WTC11 (cell line): ENCODE measurements around the gene MYOM3. TPM values are rescaled to one million over a fixed set of nuclear protein-coding genes. Genes with fewer than 3 reads are reported as not detected.

Experiments used
- ATAC-seq: fragments of 200-7000 bp; cut with Tn5 transposase; 2 replicates; pipeline ENCODE4 v1.10.0; 2021; ENCODE audit warnings: mild to moderate bottlenecking, moderate library complexity
- CTCF ChIA-PET: fragments of 300-600 bp; sonication (Branson Sonifier 250); formaldehyde crosslinking; loops from one replicate; lab custom pipeline; 2021; ENCODE audit warnings: antibody characterized with exemption; lab: Charles Lee
- POLR2A ChIA-PET: fragments of 350-600 bp; sonication (Branson Sonifier 250); formaldehyde crosslinking; loops from one replicate; lab custom pipeline; 2021; ENCODE audit warnings: antibody characterized with exemption; lab: Charles Lee
- DNase-seq: peaks from one replicate; pipeline ENCODE4 v3.0.0; 2021; ENCODE audit warnings: low spot score
- H3K27ac Mint-ChIP-seq: 2 replicates; pipeline ENCODE4 v1.8.0; 2021; ENCODE audit warnings: mixed read lengths
- H3K27me3 Mint-ChIP-seq: 2 replicates; pipeline ENCODE4 v1.8.0; 2021; ENCODE audit warnings: low read depth, mild to moderate bottlenecking, moderate library complexity, mixed read lengths
- H3K36me3 Mint-ChIP-seq: 2 replicates; pipeline ENCODE4 v1.8.0; 2021; ENCODE audit warnings: mixed read lengths
- H3K4me1 Mint-ChIP-seq: 2 replicates; pipeline ENCODE4 v1.8.0; 2022; ENCODE audit warnings: mixed read lengths
- H3K4me3 Mint-ChIP-seq: 2 replicates; pipeline ENCODE4 v1.8.0; 2021; ENCODE audit warnings: mild to moderate bottlenecking, moderate library complexity, mixed read lengths
- H3K9me3 Mint-ChIP-seq: 2 replicates; pipeline ENCODE4 v1.8.0; 2021; ENCODE audit warnings: mixed read lengths
- ATF2 ChIP-seq: sonication (generic); formaldehyde crosslinking; IDR thresholded peaks from 2 replicates; pipeline ENCODE4 v1.8.1; 2022; ENCODE audit warnings: low read depth, missing genetic modification reagents, borderline replicate concordance
- CREB1 ChIP-seq: sonication (generic); formaldehyde crosslinking; IDR thresholded peaks from 2 replicates; pipeline ENCODE4 v1.8.0; 2023; ENCODE audit warnings: mild to moderate bottlenecking, missing genetic modification reagents
- ELF4 ChIP-seq: sonication (generic); formaldehyde crosslinking; IDR thresholded peaks from 2 replicates; pipeline ENCODE4 v1.8.1; 2022; ENCODE audit warnings: low read depth, mild to moderate bottlenecking, moderate library complexity, missing genetic modification reagents
- ETV6 ChIP-seq: sonication (generic); formaldehyde crosslinking; IDR thresholded peaks from 2 replicates; pipeline ENCODE4 v1.8.1; 2022; ENCODE audit warnings: mild to moderate bottlenecking, missing genetic modification reagents
- FOXJ3 ChIP-seq: sonication (generic); formaldehyde crosslinking; IDR thresholded peaks from 2 replicates; pipeline ENCODE4 v1.9.0; 2021; ENCODE audit warnings: missing genetic modification reagents, mild to moderate bottlenecking, borderline replicate concordance
- NFE2L1 ChIP-seq: sonication (generic); formaldehyde crosslinking; IDR thresholded peaks from 2 replicates; pipeline ENCODE4 v1.8.1; 2023; ENCODE audit warnings: missing genetic modification reagents
- SMAD3 ChIP-seq: sonication (generic); formaldehyde crosslinking; IDR thresholded peaks from 2 replicates; pipeline ENCODE4 v1.8.0; 2022; ENCODE audit warnings: missing genetic modification reagents, mild to moderate bottlenecking, borderline replicate concordance
- SMAD4 ChIP-seq: sonication (generic); formaldehyde crosslinking; IDR thresholded peaks from 2 replicates; pipeline ENCODE4 v1.8.0; 2022; ENCODE audit warnings: mild to moderate bottlenecking, missing genetic modification reagents
- TCF7 ChIP-seq: sonication (generic); formaldehyde crosslinking; IDR thresholded peaks from 2 replicates; pipeline ENCODE4 v1.8.0; 2022; ENCODE audit warnings: mild to moderate bottlenecking, low read depth, missing genetic modification reagents, moderate library complexity
- ZNF396 ChIP-seq: fragments of 250-450 bp; sonication (Bioruptor Pico); IDR thresholded peaks from 2 replicates; pipeline ENCODE4 v1.8.0; 2021; ENCODE audit warnings: mild to moderate bottlenecking, moderate library complexity, borderline replicate concordance
- ZNF512 ChIP-seq: sonication (generic); formaldehyde crosslinking; IDR thresholded peaks from 2 replicates; pipeline ENCODE4 v1.8.1; 2022; ENCODE audit warnings: missing genetic modification reagents, borderline replicate concordance
- total RNA-seq: library from RNA; stranded (reverse); gene quantifications from 3 replicates; pipeline ENCODE4 v1.2.3, GENCODE V29; 2021
- TF ChIP-seq, protein P1 (sequence below): sonication (generic); formaldehyde crosslinking; IDR thresholded peaks from 2 replicates; pipeline ENCODE4 v1.8.1; 2023; ENCODE audit warnings: mild to moderate bottlenecking, missing genetic modification reagents
- TF ChIP-seq, protein P2 (sequence below): fragments of 250-450 bp; sonication (Bioruptor Pico); IDR thresholded peaks from 2 replicates; pipeline ENCODE4 v1.9.0; 2021; ENCODE audit warnings: mild to moderate bottlenecking, borderline replicate concordance
- TF ChIP-seq, protein P3 (sequence below): sonication (generic); formaldehyde crosslinking; IDR thresholded peaks from 2 replicates; pipeline ENCODE4 v1.8.1; 2022; ENCODE audit warnings: low read depth, mild to moderate bottlenecking, moderate library complexity, missing genetic modification reagents, borderline replicate concordance
- TF ChIP-seq, protein P4 (sequence below): sonication (generic); formaldehyde crosslinking; IDR thresholded peaks from 2 replicates; pipeline ENCODE4 v1.8.0; 2023; ENCODE audit warnings: mild to moderate bottlenecking, missing genetic modification reagents
- TF ChIP-seq, protein P5 (sequence below): fragments of 250-450 bp; sonication (Bioruptor Pico); IDR thresholded peaks from 2 replicates; pipeline ENCODE4 v2.1.2; 2022; ENCODE audit warnings: mild to moderate bottlenecking, moderate library complexity
- TF ChIP-seq, protein P6 (sequence below): sonication (generic); formaldehyde crosslinking; IDR thresholded peaks from 2 replicates; pipeline ENCODE4 v1.8.1; 2022; ENCODE audit warnings: mild to moderate bottlenecking, moderate library complexity, missing genetic modification reagents
- TF ChIP-seq, protein P7 (sequence below): fragments of 250-450 bp; sonication (Bioruptor Pico); IDR thresholded peaks from 2 replicates; pipeline ENCODE4 v1.9.0; 2021; ENCODE audit warnings: moderate library complexity, mild to moderate bottlenecking, inconsistent platforms, borderline replicate concordance

The MYOM3 gene
- total RNA-seq, 1 experiment from 2014 or later: 0.13 TPM

DNA sequence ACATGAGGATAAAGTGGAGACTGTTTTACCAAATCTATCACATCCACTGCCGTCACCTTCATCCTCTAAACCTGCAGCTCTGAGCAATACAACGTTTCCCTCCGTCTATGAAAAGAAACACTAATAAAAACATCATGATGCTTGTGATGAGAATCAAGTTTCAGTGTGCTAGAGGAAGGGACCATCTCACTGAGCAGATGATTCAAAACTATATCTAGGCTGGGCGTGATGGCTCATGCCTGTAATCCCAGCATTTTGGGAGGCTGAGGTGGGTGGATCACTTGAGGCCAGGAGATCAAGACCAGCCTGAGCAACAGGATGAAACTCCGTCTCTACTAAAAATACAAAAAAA lies 14.7 kb upstream of the MYOM3 start:
- ATAC-seq (no peak), DNase-seq (no peak)
- Mint-ChIP-seq H3K4me3 (no peak overlapping the region), H3K9me3 (peaks cover 18% of the 10 kb centered on the region), H3K27me3 (no peaks in the 10 kb centered on the region), H3K27ac (no peak overlapping the region), H3K4me1 (peaks cover 12% of the 10 kb centered on the region), H3K36me3 (peaks cover 16% of the 10 kb centered on the region)
- ChIA-PET POLR2A (no interaction called here), CTCF (interaction anchor here (0.8 to 1.3 kb wide), 3 partner anchors 10 to 315 kb away, joined by 3 to 4 read pairs (median 3); no protein-coding TSS in a partner anchor)
- TF ChIP-seq, protein P1, sequence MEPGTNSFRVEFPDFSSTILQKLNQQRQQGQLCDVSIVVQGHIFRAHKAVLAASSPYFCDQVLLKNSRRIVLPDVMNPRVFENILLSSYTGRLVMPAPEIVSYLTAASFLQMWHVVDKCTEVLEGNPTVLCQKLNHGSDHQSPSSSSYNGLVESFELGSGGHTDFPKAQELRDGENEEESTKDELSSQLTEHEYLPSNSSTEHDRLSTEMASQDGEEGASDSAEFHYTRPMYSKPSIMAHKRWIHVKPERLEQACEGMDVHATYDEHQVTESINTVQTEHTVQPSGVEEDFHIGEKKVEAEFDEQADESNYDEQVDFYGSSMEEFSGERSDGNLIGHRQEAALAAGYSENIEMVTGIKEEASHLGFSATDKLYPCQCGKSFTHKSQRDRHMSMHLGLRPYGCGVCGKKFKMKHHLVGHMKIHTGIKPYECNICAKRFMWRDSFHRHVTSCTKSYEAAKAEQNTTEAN (CRISPR knock-in tag): no peak
- TF ChIP-seq ZNF512 (CRISPR knock-in tag): no peak
- no peak for TF ChIP-seq NFE2L1 (CRISPR knock-in tag)
- TF ChIP-seq, protein P2, sequence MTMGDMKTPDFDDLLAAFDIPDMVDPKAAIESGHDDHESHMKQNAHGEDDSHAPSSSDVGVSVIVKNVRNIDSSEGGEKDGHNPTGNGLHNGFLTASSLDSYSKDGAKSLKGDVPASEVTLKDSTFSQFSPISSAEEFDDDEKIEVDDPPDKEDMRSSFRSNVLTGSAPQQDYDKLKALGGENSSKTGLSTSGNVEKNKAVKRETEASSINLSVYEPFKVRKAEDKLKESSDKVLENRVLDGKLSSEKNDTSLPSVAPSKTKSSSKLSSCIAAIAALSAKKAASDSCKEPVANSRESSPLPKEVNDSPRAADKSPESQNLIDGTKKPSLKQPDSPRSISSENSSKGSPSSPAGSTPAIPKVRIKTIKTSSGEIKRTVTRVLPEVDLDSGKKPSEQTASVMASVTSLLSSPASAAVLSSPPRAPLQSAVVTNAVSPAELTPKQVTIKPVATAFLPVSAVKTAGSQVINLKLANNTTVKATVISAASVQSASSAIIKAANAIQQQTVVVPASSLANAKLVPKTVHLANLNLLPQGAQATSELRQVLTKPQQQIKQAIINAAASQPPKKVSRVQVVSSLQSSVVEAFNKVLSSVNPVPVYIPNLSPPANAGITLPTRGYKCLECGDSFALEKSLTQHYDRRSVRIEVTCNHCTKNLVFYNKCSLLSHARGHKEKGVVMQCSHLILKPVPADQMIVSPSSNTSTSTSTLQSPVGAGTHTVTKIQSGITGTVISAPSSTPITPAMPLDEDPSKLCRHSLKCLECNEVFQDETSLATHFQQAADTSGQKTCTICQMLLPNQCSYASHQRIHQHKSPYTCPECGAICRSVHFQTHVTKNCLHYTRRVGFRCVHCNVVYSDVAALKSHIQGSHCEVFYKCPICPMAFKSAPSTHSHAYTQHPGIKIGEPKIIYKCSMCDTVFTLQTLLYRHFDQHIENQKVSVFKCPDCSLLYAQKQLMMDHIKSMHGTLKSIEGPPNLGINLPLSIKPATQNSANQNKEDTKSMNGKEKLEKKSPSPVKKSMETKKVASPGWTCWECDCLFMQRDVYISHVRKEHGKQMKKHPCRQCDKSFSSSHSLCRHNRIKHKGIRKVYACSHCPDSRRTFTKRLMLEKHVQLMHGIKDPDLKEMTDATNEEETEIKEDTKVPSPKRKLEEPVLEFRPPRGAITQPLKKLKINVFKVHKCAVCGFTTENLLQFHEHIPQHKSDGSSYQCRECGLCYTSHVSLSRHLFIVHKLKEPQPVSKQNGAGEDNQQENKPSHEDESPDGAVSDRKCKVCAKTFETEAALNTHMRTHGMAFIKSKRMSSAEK (CRISPR knock-in tag): no peak
- TF ChIP-seq TCF7 (CRISPR knock-in tag): no peak
- no peak for TF ChIP-seq ATF2
- no peak for TF ChIP-seq SMAD4 (CRISPR knock-in tag)
- TF ChIP-seq, protein P3, sequence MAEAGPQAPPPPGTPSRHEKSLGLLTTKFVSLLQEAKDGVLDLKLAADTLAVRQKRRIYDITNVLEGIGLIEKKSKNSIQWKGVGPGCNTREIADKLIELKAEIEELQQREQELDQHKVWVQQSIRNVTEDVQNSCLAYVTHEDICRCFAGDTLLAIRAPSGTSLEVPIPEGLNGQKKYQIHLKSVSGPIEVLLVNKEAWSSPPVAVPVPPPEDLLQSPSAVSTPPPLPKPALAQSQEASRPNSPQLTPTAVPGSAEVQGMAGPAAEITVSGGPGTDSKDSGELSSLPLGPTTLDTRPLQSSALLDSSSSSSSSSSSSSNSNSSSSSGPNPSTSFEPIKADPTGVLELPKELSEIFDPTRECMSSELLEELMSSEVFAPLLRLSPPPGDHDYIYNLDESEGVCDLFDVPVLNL: no peak
- no peak for TF ChIP-seq ELF4 (CRISPR knock-in tag)
- no peak for TF ChIP-seq FOXJ3 (CRISPR knock-in tag)
- TF ChIP-seq CREB1 (CRISPR knock-in tag): no peak

DNA sequence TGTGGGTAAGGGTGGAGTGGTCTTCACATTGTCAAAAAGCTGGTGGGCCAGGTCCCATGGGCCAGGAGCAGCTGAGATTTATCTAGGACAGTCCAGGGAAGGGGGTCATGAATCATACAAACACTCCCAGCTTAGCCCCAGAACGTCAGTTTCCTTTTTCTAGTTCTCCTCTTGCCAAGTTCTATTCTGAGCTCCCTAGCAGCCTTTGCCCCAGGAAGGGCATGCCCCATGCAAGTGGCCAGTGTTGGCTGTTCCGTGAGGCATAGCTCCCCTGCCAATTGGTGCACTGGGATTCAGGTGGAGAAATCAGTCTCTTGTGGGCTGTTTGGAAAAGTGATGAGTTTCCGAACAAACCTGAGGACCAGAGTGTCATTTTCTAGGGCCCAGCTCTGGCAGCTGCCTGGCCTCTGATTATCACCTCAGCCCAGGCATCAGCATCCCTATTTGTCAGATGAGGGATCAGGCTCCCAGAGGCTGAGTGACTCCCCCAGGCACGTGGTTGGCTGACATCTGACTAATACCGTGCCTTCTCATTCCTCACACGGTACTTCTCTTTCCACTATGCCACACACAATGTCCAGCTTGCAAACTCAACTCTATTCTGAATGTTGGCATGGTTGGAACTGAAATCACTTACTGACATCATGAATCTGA lies 14.2 kb upstream of the MYOM3 start:
- CTCF ChIA-PET: interaction anchor here (0.8 to 1.3 kb wide), 5 partner anchors 11 to 315 kb away, joined by 3 to 4 read pairs (median 3); no protein-coding TSS in a partner anchor
- ATAC-seq (no peak), DNase-seq (no peak)
- Mint-ChIP-seq H3K4me3 (no peak overlapping the region), H3K9me3 (peaks cover 17% of the 10 kb centered on the region), H3K36me3 (peaks cover 15% of the 10 kb centered on the region), H3K27ac (no peak overlapping the region), H3K27me3 (no peaks in the 10 kb centered on the region), H3K4me1 (peaks cover 12% of the 10 kb centered on the region)
- POLR2A ChIA-PET: no interaction called here
- TF ChIP-seq ETV6: no peak
- no peak for TF ChIP-seq ZNF396 (CRISPR knock-in tag)
- no peak for TF ChIP-seq SMAD3 (CRISPR knock-in tag)
- TF ChIP-seq, protein P4, sequence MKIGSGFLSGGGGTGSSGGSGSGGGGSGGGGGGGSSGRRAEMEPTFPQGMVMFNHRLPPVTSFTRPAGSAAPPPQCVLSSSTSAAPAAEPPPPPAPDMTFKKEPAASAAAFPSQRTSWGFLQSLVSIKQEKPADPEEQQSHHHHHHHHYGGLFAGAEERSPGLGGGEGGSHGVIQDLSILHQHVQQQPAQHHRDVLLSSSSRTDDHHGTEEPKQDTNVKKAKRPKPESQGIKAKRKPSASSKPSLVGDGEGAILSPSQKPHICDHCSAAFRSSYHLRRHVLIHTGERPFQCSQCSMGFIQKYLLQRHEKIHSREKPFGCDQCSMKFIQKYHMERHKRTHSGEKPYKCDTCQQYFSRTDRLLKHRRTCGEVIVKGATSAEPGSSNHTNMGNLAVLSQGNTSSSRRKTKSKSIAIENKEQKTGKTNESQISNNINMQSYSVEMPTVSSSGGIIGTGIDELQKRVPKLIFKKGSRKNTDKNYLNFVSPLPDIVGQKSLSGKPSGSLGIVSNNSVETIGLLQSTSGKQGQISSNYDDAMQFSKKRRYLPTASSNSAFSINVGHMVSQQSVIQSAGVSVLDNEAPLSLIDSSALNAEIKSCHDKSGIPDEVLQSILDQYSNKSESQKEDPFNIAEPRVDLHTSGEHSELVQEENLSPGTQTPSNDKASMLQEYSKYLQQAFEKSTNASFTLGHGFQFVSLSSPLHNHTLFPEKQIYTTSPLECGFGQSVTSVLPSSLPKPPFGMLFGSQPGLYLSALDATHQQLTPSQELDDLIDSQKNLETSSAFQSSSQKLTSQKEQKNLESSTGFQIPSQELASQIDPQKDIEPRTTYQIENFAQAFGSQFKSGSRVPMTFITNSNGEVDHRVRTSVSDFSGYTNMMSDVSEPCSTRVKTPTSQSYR: no peak
- TF ChIP-seq, protein P5, sequence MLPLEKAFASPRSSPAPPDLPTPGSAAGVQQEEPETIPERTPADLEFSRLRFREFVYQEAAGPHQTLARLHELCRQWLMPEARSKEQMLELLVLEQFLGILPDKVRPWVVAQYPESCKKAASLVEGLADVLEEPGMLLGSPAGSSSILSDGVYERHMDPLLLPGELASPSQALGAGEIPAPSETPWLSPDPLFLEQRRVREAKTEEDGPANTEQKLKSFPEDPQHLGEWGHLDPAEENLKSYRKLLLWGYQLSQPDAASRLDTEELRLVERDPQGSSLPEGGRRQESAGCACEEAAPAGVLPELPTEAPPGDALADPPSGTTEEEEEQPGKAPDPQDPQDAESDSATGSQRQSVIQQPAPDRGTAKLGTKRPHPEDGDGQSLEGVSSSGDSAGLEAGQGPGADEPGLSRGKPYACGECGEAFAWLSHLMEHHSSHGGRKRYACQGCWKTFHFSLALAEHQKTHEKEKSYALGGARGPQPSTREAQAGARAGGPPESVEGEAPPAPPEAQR: no peak
- TF ChIP-seq, protein P6, sequence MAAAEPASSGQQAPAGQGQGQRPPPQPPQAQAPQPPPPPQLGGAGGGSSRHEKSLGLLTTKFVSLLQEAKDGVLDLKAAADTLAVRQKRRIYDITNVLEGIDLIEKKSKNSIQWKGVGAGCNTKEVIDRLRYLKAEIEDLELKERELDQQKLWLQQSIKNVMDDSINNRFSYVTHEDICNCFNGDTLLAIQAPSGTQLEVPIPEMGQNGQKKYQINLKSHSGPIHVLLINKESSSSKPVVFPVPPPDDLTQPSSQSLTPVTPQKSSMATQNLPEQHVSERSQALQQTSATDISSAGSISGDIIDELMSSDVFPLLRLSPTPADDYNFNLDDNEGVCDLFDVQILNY (CRISPR knock-in tag): no peak
- TF ChIP-seq, protein P7, sequence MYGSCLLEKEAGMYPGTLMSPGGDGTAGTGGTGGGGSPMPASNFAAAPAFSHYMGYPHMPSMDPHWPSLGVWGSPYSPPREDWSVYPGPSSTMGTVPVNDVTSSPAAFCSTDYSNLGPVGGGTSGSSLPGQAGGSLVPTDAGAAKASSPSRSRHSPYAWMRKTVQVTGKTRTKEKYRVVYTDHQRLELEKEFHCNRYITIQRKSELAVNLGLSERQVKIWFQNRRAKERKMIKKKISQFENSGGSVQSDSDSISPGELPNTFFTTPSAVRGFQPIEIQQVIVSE (CRISPR knock-in tag): no peak
